ENCODE measurements around the gene KIF13A. TPM values are rescaled to one million over a fixed set of nuclear protein-coding genes. Genes with fewer than 3 reads are reported as not detected.

KIF13A gene
- total RNA-seq, 1 experiment from 2014 or later: 19.7 TPM

DNA sequence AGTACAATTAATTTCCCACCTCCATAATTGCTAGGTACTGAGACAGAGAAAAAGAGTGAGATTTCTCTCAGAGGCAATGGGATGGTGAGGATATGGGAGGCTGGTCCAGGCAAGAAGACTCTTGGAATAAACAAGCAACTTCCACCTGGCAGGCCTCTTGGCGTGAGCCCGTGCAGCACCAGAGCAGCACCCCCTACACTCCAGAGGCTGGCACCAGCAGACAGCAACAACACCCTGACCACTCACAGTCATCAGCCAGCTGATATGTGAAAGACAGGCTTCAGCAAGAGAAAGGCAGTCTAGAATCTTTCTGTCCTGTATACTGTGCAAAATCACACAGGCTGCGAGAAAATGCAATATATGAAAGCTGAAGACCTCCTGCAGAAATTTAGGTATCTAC is 59.7 kb downstream of the KIF13A start:
- no peaks in the 10 kb centered on the region for H3K36me3 ChIP-seq (ENCODE audit: insufficient read depth, low read length, poor library complexity, severe bottlenecking)
- DNase-seq (ENCODE audit: low spot score): no peak
- H3K27ac ChIP-seq (ENCODE audit: low read depth, low read length, poor library complexity, severe bottlenecking): no peak overlapping the region
- POLR2A ChIA-PET (ENCODE audit: low non-redundant PET): interaction anchor here (0.6 kb wide), 1 partner anchor 12 kb away, joined by 3 read pairs; no protein-coding TSS in a partner anchor
- TF ChIP-seq EZH2 (IDR thresholded peaks at IDR 0.05; ENCODE audit: borderline replicate concordance, low read depth, low read length, poor library complexity, severe bottlenecking): no peak
- TF ChIP-seq, protein P1, sequence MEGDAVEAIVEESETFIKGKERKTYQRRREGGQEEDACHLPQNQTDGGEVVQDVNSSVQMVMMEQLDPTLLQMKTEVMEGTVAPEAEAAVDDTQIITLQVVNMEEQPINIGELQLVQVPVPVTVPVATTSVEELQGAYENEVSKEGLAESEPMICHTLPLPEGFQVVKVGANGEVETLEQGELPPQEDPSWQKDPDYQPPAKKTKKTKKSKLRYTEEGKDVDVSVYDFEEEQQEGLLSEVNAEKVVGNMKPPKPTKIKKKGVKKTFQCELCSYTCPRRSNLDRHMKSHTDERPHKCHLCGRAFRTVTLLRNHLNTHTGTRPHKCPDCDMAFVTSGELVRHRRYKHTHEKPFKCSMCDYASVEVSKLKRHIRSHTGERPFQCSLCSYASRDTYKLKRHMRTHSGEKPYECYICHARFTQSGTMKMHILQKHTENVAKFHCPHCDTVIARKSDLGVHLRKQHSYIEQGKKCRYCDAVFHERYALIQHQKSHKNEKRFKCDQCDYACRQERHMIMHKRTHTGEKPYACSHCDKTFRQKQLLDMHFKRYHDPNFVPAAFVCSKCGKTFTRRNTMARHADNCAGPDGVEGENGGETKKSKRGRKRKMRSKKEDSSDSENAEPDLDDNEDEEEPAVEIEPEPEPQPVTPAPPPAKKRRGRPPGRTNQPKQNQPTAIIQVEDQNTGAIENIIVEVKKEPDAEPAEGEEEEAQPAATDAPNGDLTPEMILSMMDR (conservative IDR thresholded peaks at IDR 0.05; ENCODE audit: low read depth, low read length): no peak
- no peaks in the 10 kb centered on the region for H3K9me3 ChIP-seq (ENCODE audit: low read depth, low read length, poor library complexity, severe bottlenecking)
- peaks cover 6% of the 10 kb centered on the region for H3K4me1 ChIP-seq (ENCODE audit: insufficient read depth, low read length, poor library complexity, severe bottlenecking)
- intact Hi-C loops (cut with micrococcal nuclease; ENCODE audit: unreplicated experiment): no loop called here
- CTCF ChIA-PET: no interaction called here
- no peak overlapping the region for H3K4me3 ChIP-seq (ENCODE audit: low read depth, low read length, poor library complexity, severe bottlenecking)
- BruUV-seq (replicated peaks): no TSS peak
- H3K27me3 ChIP-seq (replicated peaks; ENCODE audit: insufficient read depth, low read depth, low read length, poor library complexity): no peaks in the 10 kb centered on the region

DNA sequence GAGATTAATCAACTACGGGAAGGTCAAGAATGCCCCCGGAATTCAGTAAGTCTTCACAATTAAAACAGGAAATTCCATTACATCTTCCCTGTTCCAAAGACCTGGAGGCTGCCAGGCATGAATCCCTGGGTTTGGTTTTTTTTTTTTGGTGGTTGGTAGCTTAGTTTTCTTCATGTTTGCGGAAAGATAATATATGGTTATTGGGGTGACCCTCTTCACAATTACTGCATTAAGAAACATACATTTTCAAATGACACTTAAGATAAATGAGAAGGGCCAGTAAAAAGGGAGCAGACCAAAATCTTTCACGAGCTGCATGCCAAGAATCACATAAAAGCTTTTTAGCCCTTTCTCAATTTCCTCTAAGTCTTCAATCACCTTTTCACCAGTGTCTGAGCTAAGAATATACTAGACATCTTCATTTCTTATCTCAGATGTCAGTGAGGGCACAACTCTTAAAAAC is 64.0 kb downstream of the KIF13A start:
- H3K4me3 ChIP-seq (ENCODE audit: low read depth, low read length, poor library complexity, severe bottlenecking): no peak overlapping the region
- POLR2A ChIA-PET (ENCODE audit: low non-redundant PET): no interaction called here
- H3K9me3 ChIP-seq (ENCODE audit: low read depth, low read length, poor library complexity, severe bottlenecking): no peaks in the 10 kb centered on the region
- BruUV-seq (replicated peaks): no TSS peak
- H3K36me3 ChIP-seq (ENCODE audit: insufficient read depth, low read length, poor library complexity, severe bottlenecking): no peaks in the 10 kb centered on the region
- peaks cover 6% of the 10 kb centered on the region for H3K4me1 ChIP-seq (ENCODE audit: insufficient read depth, low read length, poor library complexity, severe bottlenecking)
- TF ChIP-seq EZH2 (IDR thresholded peaks at IDR 0.05; ENCODE audit: borderline replicate concordance, low read depth, low read length, poor library complexity, severe bottlenecking): no peak
- TF ChIP-seq, protein P1 (conservative IDR thresholded peaks at IDR 0.05; ENCODE audit: low read depth, low read length): no peak
- intact Hi-C loops (cut with micrococcal nuclease; ENCODE audit: unreplicated experiment): no loop called here
- no peak overlapping the region for H3K27ac ChIP-seq (ENCODE audit: low read depth, low read length, poor library complexity, severe bottlenecking)
- H3K27me3 ChIP-seq (replicated peaks; ENCODE audit: insufficient read depth, low read depth, low read length, poor library complexity): no peaks in the 10 kb centered on the region
- no peak for DNase-seq (ENCODE audit: low spot score)
- CTCF ChIA-PET: no interaction called here

DNA sequence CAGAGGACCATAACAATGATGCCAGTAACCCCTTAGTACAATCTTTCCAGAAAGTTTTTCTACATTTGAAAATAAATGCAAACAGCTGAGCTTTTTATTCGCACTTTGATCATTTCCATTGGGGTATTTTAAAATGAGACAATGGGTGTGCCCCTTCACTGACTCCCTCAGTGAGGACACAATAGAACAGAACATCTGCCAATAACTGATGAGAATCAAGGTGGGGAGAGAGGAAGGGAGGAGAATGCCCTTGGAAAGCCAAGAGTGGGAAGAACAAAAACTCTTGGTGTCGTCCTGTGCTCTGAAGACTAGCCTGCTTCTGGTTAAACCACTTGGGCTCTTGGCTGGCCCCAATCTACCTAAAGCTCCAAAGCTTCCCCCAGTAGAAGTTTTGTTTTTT is 66.0 kb downstream of the KIF13A start:
- intact Hi-C loops (cut with micrococcal nuclease; ENCODE audit: unreplicated experiment): no loop called here
- no peaks in the 10 kb centered on the region for H3K36me3 ChIP-seq (ENCODE audit: insufficient read depth, low read length, poor library complexity, severe bottlenecking)
- DNase-seq (ENCODE audit: low spot score): no peak
- no TSS peak for BruUV-seq (replicated peaks)
- H3K4me1 ChIP-seq (ENCODE audit: insufficient read depth, low read length, poor library complexity, severe bottlenecking): peaks cover 6% of the 10 kb centered on the region
- CTCF ChIA-PET: no interaction called here
- POLR2A ChIA-PET (ENCODE audit: low non-redundant PET): interaction anchor here (0.7 kb wide), 1 partner anchor 103 kb away, joined by 3 read pairs; no protein-coding TSS in a partner anchor
- H3K4me3 ChIP-seq (ENCODE audit: low read depth, low read length, poor library complexity, severe bottlenecking): no peak overlapping the region
- no peaks in the 10 kb centered on the region for H3K9me3 ChIP-seq (ENCODE audit: low read depth, low read length, poor library complexity, severe bottlenecking)
- H3K27me3 ChIP-seq (replicated peaks; ENCODE audit: insufficient read depth, low read depth, low read length, poor library complexity): no peaks in the 10 kb centered on the region
- TF ChIP-seq, protein P1 (conservative IDR thresholded peaks at IDR 0.05; ENCODE audit: low read depth, low read length): no peak
- TF ChIP-seq EZH2 (IDR thresholded peaks at IDR 0.05; ENCODE audit: borderline replicate concordance, low read depth, low read length, poor library complexity, severe bottlenecking): no peak
- H3K27ac ChIP-seq (ENCODE audit: low read depth, low read length, poor library complexity, severe bottlenecking): no peak overlapping the region

Measured in A673 (cell line).